NCI-H128 (cell line): ENCODE data around the gene CATSPERB.
"Not testable (repeated sequence)": the region's sequence is repeated elsewhere in the genome, so short reads cannot be mapped to it uniquely, and the experiment has no call there.

Experiments
- DNase-seq: peaks from one replicate; lab custom pipeline; 2025; ENCODE audit not compliant: unreplicated experiment; lab: John Stamatoyannopoulos, UW

Gene CATSPERB

DNA sequence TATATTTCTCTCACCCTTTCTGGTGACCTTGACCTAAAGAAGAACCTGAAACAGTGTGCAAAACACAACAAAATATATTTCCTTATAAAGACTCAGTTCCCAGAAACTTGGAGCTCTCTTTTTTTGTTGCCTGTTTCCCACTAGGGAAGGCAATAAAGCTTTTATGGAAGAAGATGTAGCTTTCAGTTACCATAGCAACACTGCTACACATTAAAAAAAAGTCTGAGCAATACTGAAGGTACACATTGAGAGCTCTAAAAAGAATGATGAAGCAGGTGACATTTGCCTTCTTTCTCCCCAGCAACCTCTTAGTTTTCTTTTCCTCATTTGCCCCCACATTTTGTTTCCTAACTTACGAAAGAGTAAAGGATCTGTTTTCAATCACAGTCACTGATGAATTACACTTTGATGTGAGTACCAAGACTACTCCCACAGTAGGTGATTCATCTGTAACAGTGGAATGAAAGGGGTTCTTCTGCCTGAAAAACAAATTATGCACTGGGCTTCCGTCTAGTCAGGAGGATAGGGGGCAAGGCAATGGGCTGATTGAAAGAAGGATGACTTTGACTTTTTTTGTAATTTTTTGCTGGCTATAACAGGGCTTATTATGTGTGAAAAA is 1.1 kb upstream of the CATSPERB start:
- DNase-seq = no peak

DNA sequence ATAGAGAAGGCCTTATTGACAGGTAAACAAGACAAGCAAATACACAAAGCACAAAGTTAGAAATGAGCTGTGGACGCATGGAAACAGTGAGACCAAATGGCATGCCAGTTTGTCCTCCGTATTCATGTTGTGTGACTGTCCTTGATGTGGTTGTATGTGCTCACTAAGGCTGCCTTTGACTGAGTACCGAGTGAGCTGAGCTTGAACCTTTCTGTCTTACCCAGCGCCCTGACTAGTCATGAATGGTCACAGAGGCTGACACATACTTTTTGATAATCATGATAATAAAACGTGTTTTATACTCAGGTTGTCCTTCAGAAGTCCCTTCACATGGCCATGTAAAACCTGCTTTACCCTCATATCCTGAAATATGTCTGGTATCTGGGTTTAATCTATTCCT is 553 bp upstream of the CATSPERB start:
- no peak for DNase-seq

DNA sequence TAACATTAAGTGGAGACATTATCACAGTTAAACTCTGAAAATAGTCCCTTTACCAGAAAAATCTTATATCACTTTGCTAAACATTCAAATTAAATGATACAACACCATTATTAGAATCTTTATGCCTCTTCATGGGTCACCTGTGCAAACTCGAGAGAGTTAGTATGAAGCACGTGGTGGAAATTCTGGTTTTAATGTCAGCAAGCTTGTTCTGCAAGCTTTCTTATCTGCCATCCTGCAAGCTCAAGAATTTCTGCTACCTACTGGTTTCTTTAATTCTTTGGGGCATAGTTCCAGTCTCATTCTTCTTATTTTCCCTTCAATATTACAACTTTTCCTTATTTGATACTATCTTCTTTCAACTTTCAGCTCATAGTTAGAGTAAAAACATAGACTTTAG is 868 bp downstream of the CATSPERB start:
- DNase-seq = no peak

DNA sequence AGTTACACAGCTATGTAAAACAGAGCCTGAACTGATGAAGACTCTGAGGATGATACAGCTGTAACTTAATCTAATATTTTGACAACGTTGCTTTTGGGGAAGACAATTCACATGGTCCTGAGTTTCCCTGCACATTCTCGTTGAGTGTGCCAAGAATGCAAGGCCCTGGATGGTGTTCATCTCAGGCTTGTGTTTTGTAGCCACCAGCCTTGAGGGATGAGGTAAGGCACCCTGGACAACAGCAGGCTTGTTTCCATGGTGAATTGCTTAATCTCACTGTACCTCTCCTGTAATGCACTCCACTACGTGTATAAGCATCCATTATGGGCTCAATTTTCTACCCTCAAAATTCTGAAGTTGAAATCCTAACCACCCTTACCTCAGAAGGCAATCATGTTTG is 2.1 kb downstream of the CATSPERB start:
- no peak for DNase-seq

DNA sequence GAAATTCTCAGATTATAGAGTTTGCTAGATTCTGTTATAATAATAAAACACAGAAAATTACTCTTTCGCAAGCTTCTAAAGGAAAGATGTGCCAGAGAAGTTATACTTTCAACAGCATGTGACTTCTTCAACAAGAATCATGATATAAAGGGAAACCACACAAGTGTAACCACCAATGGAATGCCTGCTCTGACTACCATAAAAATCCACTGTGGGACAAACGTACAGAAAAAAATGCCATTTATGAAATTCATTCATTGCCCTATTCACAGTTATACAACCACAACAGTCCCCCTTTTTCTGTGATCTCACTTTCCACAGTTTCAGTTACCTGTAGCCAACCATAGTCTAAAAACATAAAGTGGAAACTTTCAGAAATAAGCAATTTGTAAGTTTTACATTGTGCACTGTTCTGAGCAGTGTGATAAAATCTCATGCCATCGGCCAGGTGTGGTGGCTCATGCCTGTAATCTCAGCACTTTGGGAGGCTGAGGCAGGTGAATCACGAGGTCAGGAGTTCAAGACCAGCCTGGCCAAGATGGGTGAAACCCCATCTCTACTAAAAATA is 3.2 kb downstream of the CATSPERB start:
- no peak for DNase-seq

DNA sequence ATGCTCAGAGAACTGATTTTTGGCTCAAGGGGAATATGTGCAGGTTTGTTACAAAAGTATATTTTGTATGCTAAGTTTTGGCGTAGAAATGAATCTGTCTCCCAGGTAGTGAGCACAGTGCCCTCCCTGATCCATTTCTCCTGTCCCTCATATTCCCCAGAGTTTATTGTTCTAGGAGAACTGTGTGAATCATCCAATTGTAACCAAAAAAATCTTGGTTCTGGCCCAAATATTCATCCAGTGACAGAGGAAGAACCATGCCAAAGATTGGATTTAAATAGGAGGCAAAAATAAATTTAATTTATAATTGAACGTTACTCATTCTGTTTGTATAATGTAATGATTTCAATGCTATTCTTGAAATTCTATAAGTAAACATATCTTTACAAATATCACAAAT is 4.8 kb downstream of the CATSPERB start:
- no peak for DNase-seq

DNA sequence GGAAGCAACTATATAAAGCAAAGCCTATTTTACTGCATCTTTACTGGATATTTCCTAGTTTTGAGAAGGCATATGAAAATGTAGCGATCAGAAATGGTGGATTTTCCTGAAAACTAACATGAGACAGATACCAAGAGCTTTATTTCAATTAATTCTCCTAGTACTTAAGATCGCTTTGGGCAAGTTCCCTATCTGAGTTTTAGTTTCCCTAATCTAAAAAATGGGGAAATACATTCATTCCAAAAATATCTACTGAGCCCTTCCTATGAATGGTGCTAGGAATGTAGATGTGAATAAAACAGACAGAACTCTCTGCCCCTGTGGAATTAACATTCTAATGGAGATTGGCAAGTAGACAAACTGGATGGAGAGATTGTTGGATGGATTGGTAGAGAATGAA is 8.4 kb downstream of the CATSPERB start:
- DNase-seq = no peak

DNA sequence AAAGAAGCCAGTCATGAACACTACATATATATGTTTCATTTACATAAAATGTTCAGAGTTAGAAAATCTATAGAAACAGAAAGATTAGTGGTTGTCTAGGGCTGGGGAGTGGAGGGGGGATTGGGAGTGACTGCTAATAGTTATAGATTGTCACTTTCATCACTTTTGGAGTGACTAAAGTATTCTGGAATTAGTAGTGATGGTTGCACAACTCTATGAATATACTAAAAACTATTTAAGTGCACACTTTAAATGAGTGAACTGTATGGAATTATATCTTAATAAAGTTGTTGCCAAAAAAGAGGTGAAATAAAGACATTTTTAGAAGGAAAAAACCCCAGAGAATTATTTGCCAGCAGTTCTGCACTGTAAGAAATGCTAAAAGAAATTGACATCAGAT is 9.5 kb downstream of the CATSPERB start:
- no peak for DNase-seq

DNA sequence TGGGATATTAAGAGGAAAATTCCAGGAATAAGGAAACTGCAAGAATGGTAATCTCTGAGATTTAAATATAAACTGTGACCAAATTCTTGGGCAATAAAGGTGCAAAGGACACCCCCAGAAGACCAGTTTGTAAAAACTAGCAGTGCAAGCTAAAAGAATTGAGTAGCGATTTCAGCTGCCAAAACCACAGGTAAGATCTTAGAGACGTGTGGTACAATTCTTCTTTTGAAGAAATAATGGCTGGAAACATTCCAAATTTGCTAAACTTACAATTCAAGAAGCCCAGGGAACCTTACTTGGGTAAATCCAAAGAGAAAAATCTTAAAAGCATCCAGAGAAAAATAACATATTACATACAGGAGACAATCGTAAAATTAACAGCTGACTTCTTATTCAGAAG is 12.0 kb downstream of the CATSPERB start:
- no peak for DNase-seq

DNA sequence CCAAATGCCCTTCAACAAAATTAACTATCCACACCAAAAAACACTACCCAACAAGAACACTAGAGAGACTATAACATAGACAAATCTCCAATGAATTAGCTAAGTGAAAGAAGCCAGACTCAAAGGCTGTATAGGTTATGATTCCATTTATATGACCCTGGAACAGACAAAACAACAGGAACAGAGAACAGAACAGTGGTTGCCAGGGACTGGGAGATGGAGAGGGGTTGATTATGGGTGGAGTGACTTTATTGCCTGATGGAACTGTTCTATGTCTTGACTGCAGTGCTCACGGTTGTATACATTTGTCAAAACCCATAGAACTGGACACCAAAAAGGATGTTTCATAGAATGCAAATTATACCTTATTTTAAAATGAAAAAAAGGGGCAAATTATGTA is 14.9 kb downstream of the CATSPERB start:
- no peak for DNase-seq

DNA sequence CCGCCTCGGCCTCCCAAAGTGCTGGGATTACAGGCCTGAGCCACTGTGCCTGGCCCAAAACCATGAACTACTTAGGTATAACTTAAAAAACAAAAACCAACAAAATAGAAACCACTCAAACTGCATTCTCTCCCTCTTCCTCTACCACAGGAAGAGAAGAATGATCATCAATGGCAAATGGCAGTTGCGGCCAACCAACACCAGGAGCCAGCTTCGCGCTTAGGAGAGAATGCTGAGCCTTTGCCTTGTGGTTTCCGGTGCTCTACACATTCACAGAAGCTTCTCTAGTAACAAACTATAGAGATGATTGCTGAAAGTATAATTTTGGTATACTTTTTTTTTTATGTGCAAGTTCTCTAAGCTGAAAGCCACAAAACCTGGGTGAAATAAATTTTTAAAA is 17.1 kb downstream of the CATSPERB start:
- DNase-seq = no peak

DNA sequence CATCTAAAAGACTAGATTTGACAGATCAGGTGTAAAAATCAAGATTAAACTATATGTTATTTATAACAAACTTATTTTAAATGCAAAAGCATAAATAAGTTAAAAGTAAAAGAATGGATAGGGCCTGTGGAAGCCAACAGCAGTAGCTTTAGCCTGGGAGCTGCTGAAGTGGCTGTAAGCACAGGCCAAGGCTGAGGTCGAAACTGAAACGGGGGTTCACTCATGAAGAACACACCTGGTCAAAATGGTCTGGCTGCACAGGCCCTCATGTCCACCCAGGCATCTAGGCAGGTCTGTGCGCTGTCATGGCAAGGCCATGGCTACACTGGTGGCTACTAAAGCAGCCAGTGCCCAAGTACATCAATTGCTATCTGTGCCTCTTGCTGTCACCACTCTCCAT is 23.1 kb downstream of the CATSPERB start:
- no peak for DNase-seq

DNA sequence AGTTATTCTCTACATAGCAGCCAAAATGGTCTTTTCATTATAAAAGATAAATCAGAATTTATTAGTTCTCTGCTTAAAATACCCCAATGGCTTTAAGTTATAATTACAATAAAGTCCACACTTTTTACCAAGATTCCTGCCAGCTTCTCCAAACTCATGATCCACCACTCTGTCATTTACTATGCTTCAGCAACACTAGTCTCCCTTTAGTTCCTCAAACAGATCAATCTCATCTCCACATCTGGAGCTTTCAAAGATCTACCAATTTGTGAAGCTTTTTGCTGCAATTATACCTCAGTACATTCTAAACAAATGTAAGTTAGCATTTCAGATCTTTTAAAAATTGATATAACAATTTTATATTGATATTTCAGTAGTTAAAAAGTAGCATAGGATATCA is 24.9 kb downstream of the CATSPERB start:
- DNase-seq = no peak

DNA sequence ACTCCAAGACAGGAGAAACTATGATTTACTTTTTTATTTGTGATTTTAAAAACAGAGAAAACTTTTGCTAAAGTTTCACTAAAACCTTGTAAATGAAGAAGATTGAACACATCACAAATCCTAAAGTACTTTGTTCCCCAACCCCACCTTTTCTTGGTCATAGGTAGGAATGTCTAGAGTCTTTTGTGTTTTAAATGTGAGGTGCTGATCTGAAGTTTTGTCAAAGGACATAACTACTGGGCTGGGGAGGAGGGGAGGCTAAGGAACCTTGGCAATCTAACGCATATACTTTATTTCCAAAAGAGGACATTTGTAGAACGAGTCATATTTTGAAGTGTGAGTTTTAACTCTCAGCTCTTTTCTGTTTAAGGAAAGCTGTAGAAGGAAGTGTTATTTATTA is 37.2 kb downstream of the CATSPERB start:
- DNase-seq = no peak

DNA sequence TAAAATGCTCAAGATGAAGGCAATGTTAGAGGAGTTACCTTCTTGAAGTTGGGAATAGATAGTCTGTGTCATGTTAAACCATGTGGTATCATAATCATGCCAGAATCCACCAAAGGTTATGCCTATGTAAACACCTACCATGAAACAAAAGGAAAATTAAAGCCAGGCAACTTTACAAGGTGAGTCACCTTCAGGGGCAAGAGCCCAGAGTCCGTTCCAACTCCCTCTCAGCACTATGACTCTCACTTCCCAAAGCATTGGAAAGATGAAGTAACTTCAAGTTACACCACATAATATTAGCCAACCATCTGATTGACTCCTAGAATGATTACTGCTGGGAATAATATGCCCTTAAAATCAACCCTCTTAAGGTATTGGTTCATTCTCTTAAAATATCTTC is 38.5 kb downstream of the CATSPERB start:
- no peak for DNase-seq

DNA sequence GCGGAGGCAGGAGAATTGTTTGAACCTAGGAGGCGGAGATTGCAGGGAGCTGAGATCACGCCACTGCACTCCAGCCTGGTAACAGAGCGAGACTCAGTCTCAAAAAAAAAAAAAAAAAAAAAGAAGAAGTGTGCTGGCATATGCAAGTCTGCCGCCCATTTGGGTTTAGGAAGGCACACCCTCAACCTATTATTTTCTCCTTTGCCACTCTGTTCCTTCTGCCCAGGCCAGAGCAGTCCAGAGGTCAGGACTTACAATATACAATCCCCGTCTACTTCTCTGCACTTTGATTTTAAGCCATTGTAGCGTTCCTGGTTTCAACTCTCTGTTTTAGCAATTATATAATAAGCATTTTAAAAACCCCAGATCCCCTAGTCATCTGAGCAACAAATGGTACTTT is 39.8 kb downstream of the CATSPERB start:
- DNase-seq = no peak

DNA sequence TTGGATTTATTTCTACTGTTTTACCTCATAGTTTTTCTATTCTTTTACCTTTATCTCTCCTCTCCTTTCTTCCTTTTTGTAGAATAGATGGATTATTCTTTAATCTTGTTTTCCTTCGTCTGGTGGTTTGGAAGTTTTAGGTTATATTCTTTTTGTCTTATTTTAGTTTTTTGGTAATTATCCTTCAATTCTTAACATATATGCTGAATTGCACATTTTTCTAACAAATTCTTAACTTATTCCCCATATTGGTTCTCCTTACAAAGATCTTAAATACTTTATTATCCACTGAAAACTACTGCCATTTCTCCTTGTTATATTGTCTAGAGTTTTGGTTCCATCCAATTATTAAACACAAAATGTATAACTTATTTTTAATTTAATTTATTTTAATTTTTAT is 42.3 kb downstream of the CATSPERB start:
- no peak for DNase-seq

DNA sequence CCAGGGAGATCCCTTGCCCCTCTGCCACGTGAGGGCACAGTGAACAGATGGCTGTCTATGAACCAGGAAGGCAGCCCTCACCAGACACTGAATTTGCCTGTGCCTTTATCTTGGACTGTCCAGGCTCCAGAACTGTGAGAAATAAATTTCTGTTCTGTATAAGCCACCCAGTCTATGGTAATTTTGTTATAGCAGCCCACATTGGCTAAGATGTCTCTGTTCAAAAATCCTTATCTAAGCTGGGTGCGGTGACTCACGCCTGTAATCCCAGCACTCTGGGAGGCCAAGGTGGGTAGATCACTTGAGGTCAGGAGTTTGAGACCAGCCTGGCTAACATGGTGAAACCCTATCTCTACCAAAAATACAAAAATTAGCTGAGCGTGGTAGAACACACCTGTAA is 44.5 kb downstream of the CATSPERB start:
- not testable (repeated sequence) for DNase-seq

DNA sequence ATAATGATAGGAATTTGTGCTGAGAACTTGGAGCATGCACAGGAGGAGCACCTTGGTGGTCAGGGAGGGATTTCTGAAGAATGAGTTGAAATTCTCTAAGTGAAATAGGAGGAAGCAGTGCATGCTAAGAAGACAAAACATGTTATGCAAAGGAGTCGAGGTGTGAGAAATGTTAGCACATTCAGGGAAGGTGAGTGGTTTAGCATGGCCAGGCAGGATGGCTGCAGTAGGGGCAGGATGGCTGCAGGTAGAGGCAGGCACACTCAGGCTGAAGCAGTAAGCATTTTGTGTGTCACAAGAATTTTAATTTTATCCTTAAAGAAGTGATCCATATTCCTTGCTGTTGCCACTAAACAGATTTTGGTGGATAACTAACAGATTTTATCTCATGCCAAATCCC is 46.3 kb downstream of the CATSPERB start:
- no peak for DNase-seq

DNA sequence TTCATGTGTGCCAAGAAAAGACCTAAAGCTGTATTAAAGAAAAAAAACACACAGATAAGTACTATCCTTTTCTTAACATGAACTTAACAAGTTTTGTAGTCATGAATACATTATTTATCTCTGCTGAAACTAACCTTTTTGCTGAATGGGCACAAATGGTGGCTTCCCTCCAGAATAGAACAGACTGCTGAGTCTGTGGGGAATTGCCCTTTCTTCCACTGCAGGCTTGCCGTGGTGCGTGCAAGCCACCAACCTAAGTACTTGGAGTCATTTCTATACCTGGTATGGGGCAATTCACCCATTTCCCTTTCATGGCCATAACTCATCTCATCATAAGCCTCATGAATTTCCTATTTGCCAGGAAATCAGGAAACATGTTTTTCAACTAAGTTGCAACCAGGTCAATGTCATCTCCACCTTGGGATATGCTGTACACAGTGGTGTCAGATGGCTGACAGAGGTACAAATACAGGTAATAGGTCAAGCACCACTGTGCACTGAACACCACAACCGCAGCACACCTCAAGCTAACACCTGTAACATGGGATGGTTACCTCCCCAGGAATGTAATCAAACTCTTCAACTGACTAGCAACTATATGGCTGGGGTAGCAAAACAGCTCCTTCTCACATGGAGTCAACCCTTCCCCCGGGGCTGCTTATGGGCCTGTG is 49.9 kb downstream of the CATSPERB start:
- DNase-seq = no peak

DNA sequence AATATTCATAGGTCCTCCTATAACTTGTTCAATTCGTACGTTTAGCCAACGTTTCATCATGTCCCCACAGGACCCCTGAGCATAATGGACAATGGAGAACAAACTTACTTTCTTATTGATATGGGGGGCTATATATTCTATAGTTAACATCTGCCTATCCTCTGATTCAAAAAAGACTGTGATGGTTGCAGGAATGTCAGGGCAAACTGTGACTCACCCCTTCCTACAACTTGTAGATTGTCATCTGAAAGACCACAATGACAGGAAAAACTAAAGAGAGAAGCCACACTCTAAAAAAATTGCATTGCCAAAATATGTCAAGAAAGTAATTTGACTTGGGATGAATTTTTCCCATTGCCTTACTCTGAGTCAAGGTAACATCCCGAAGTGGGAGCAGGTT is 50.8 kb downstream of the CATSPERB start:
- no peak for DNase-seq

DNA sequence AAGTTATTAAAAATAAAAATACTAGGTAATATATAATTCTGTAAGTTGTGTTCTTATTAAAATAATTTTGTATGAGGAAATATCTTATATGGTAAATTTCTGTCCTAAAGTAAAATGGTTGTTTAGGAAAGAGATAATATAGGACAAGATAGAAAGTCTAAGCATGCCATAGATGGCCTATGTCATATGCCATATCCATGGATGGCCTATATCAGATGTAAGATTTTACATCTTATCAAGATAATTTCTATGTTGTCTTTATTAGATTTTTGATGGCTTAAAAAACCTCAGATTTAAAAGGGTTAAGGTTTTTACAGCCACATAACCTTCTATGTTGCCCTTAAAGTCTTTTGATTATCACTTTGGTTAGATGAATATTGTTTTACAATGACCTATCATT is 52.6 kb downstream of the CATSPERB start:
- DNase-seq = no peak

DNA sequence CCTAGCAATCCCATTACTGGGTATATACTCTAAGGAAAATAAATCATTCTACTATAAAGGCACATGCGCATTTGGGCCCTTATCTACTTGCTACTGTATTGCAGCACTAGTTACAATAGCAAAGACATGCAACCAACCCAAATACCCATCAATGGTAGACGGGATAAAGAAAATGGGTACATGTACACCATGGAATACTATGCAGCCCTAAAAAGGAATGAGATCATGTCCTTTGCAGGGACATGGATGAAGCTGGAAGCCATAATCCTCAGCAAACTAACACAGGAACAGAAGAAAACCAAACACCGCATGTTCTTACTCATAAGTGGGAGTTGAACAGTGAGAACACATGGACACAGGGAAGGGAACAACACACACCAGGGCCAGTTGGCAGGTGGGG is 54.2 kb downstream of the CATSPERB start:
- not testable (repeated sequence) for DNase-seq
